ENCODE data around the gene ECI1.
A peak's percentile ranks its signal among the peaks of the same experiment; 100 is the strongest.

ECI1 gene

DNA sequence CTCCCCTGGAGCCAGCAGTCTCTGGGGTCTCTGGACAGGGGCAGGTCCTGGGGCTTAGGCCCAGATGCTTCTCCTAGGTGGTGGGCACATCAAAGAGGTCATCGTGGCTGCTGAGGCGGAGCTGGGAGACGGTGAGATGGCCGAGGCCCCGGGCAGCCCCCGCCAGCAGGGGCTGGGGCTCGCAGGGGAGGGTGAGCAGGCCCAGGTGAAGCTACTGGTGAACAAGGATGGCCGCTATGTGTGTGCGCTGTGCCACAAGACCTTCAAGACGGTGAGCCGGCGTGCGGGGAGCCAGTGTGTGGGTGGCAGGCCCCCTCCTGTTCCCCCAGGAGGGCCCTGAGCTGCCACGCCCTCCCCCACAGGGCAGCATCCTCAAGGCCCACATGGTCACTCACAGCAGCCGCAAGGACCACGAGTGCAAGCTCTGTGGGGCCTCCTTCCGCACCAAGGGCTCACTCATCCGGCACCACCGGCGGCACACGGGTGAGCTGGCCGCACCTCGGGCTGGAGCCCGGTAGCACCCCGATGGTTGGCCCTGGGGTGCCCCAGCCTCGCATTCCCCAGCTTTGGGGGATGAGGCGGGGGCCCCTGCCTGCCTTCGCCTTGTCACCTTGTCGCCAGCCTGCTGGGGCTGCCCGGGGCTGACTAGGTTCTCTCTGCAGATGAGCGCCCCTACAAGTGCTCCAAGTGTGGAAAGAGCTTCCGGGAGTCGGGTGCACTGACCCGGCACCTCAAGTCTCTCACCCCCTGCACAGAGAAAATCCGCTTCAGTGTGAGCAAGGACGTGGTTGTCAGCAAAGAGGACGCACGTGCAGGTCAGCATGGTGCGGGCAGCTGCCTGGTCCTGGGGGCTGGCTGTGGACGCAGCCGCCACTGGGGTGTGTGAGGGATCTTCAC is 19.0 kb downstream of the ECI1 start:
- DNase-seq = no peak

DNA sequence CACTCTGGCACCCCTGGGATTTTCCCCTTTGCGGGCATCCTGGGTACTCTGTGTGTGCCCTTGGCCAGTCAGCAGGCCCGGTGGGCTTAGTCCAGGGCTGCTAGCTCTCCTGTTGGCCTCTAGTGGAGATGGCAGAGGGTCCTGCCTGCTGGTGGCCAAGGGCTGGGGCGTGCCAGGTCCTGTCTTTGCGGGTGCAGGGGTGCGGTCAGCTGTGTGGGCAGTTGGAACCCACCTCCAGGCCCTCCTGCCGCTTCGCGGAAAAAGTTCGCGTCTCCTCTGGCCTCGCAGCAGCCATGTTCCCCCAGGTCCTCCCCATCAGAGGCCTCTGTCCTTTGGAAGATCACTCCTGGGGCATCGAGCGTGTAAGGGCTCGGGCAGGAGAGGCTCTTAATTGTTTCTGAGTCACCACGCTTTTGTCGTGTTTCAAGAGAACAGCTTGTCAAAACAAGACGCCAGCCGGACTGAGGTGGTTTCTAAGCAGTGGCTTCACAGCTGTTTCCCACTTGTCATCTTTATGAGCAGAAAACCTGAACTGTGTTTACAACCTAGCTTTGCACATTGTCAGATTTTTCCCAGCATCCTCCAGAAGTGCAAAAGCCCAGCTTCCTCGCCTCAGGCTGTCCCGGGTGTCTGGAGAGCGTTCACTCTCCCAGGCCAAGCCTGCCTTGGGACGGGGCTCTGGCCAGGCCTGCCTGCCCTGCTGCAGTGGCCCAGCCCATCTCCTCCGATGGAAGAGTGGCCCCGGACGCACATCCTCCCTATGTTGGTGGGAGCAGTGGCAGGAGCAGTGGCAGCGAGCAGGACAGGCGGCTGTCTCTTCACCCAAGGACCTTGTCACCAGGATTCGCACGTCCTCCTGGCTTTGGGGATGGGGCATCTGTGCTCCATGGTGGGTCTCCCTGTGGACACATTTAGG is 20.1 kb downstream of the ECI1 start:
- DNase-seq = no peak

DNA sequence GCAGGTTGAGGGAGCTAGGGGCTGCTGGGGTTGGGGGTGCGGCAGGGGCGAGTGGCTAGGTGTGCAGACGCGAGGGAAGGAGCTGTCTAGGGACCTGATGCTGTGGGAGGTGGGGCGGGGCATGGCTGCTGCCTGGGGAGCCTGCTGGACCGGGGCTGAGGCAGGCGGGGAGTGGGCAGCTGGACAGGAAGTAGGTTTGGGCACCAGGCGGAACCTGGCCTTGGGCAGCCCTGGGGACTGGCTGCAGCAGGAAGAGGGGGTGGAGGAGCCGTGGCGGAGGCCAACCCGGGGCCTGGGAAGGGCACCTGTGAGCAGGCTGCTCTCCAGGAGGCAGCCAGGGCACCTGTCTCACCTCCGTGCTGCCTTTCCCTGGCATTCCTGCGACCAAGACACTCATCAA is 21.0 kb downstream of the ECI1 start:
- DNase-seq = no peak

DNA sequence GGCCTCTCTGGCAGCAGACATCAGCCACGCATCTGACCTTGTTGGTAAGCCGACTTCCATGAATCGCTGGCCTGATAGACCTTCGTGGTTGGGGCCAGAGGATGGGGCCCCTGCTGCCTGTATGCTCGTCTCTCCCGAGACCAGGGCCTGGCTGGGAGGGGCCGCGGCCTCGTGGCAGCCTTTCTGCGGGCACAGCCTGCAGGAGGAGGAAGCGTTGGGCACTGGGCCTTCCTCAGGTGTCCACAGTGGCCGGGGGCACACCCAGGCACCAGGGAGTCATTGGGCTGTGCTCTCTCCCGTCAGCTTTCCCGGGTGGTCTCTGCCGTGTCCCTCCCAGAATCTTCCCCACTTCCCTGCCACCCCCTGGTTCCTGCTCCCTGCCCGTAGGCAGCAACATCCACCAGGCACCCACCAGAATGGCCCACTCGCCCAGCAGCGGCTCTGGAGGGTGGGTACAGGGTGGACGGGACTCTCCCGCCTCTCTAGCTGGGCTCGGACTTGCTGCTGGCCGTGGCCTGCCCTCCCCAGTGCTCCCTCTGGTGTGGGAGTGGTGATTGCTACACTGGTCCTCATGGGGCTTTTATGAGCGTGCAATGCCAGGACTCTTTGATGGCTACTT is 21.6 kb downstream of the ECI1 start:
- no peak for DNase-seq

DNA sequence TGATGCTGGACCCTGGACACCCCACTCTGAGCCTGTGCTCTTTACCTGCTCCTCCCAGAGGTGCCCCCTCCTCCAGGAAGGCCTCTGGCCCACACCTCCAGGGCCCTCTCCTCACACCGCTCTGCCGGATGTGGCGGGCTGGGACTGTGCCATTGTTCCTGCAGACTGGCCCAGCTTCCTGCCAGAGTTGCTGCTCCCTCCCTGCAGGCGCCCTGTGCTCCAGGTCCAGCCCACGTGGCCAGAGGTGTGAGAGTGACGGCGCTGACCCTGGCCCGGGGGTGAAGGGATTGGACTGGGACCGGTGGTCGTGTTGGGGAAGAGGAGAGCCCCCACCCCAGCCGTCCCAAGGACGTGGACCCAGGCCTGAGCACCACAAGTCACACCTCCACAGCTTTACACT is 22.3 kb downstream of the ECI1 start:
- DNase-seq = no peak

DNA sequence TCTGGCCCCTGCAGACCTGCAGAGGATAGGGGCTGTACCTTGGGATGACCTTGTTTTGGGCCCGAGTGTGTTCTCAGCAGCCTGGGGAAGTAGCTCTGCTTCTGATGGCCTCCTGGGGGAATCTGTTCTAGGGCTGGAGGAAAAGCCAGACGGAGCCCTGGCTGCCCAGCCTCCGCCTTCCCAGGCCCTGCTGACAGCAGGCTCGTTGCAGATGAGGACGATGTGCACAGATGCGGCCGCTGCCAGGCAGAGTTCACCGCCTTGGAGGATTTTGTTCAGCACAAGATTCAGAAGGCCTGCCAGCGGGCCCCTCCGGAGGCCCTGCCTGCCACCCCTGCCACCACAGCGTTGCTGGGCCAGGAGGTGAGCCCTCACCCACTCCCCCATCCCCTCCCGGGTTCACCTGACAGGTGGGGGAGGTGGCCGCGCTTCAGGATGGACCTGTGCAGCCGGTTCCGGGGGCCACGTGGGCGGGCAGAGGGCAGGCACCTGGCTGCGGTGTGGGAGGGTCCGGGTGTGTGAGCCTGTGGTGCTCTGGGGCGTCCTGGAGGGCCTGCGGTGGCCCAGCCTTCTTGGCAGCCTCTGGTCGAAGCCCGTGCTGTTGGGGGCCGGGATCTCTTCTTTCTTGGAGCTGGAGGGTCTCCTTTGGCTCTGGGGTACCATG is 23.1 kb downstream of the ECI1 start:
- no peak for DNase-seq

DNA sequence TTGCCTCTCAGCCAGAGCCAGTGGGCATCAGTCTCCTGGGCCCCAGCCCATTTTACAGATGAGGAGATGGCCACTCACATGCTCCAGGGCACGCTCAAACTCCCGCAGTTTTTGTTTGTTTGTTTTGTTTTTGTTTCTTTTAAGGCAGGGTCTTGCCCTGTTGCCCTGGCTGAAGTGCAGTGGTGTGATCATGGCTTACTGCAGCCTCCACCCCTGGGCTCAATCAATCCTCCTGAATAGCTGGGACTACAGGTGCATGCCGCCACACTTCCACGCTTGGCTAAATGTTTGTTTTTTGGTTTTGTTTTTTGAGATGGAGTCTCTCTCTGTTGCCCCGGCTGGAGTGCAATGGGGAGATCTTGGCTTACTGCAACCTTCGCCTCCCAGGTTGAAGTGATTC is 24.5 kb downstream of the ECI1 start:
- no peak for DNase-seq

DNA sequence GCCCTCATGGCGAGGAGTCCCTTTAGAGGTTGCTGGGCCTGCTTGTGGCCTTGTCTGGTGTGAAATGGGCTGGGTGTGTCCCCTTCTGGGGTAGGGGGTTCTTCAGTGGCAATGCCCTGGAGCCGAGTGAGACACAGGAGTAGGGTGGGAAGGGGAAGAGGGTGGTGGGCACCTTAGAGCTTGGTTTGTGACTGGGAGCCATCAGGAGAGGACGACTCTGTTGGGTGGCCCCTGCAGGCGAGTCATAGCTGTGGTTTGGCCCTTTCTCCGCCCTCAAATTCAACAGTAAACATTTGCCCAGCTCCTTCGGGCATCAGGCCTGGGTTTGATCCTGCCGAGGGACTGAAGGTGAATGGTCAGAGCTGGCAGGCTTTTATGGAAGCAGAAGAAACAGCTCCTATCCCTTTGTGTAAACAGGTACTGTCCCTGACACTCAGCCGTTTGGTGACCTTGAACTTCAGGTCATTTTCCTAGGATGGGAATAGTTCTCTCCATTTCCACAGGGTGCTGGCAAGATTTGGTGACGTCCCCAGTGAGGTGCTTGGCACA is 25.1 kb downstream of the ECI1 start:
- DNase-seq = no peak

DNA sequence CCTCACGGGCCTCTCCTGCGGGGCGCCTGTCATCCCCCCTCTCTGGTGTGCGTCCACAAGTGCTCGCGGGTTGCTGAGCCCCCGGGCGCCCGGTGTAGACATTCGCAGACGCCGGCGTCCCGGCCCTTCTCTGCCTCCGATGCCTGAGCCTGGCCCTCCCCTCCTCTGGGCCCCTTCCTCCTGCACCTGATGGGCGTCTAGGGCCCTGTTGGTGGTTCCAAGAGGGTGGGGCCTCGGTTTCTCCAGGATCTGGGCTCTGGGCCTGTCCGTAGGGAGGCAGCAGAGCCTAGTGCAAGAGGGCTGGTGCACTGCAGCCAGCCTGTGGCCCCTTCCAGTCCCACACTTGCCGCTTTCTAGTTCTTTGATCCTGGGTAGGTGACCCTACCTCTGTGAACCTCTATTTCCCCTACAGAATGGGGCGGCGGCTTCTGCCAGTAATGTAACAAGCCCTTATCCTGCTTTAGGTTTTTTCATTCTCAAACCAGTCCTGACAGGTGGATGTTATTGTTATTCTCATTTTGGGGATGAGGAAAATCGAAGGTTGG is 27.4 kb downstream of the ECI1 start:
- peak; percentile 21 for DNase-seq

DNA sequence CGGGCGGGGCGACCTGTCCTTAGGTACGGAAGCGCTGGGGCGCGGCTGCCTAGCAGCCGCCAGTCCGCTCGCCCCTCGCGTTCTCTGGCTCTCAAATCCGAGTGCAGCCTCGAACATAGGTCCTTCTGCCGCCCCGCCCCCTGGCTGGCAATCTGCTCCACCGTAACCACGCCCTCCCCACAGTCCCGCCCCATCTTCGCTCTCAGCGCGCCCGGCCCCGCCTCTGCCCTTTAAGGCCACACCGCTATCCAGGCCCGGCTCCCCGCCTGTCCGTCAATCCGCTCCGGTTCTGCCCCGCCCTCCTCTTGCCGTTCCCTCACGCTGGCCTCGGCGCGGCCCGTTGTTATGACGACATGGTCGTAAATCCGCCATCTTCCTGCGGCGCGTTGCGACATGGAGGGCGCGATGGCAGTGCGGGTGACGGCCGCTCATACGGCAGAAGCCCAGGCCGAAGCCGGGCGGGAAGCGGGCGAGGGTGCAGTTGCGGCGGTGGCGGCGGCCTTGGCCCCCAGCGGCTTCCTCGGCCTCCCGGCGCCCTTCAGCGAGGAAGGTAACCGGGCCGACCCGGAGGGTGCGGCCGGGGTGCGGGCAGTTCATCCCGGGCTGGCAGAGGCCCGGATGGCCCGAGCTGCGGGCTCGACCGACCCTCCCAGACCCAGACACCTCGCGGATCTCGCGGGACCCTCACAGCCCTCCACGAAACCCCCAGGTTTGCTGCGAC is 28.0 kb downstream of the ECI1 start, which contains the start of gene E4F1:
Gene E4F1, plus strand, starts transcription at position 371 of the 721 bp plus-strand sequence. Its CDS starts 23 bp downstream, at position 394.
- DNase-seq = peak; percentile 100

DNA sequence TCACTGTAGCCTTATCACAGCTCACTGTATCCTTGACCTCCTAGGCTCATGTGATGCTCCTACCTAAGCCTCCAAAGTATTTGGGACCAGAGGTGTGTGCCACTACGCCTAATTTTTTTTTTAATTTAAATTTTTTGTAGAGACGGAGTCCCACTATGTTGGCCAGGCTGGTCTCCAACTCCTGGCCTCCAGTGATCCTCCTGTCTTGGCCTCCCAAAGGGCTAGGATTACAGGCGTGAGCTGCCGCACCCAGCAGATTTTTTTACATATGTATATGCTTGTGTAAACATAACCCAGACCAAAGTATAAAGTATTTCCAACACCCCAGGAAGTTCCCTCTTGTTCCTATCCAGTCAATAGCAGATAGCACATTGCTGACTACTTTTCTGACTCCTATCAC is 35.1 kb downstream of the ECI1 start:
- DNase-seq = no peak

DNA sequence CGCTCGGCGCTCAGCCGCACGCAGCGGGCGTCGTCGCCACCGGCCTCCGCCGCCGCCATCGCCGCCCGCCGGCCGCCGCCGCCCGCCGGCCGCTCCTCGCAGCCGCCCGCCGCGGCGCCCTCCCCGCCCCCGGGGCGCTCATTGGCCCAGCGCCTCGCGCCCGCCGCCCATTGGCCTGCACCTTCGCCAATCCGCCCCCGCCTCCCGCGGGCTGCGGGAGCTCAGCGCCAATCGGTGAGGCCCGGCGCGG is 36.7 kb downstream of the ECI1 start, which contains the start of gene PGP:
Gene PGP, minus strand, starts transcription at position 122 of the 250 bp plus-strand sequence. Its CDS starts 63 bp downstream, at position 59.
- DNase-seq = no peak

DNA sequence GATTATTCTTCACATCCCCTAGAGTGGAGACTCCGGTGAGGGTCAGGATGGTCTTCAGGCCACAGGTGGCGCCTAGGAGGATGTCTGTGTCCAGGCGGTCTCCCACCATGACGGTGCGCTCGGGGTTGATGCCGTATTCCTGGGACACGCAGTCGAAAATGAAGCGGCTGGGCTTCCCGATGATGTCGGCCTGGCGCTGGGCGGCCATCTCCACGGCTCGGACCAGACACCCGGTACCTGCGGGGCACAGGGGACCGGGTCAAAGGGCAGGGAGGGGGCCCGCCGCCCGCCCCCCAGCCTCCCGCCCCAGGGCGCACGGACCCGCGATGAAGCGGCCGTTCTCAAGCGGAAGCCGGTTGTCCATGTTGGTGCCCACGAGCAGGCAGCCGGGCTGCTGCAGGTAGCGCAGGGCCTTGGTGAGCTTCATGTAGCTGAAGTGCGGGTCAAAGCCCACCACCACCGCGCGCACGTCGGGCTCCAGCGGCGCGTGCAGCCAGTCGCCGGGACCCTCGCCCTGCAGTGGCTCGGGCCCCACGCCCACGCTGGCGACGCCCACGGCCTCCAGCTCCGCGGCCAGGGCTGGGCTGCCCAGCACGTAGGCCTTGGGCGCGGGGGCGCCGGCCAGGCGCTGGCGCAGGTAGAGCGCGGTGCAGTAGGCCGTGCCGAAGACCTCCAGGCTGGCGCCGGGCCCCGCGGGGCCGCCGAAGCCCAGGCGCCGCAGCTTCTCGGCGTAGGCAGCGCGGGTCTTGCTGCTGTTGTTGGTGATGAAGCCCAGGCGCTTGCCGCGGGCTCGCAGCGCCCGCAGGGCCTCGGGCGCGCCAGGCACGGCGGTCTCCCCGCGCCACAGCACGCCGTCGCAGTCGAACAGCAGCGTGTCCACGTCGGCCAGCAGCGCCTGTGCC is 37.3 kb downstream of the ECI1 start:
- no peak for DNase-seq

DNA sequence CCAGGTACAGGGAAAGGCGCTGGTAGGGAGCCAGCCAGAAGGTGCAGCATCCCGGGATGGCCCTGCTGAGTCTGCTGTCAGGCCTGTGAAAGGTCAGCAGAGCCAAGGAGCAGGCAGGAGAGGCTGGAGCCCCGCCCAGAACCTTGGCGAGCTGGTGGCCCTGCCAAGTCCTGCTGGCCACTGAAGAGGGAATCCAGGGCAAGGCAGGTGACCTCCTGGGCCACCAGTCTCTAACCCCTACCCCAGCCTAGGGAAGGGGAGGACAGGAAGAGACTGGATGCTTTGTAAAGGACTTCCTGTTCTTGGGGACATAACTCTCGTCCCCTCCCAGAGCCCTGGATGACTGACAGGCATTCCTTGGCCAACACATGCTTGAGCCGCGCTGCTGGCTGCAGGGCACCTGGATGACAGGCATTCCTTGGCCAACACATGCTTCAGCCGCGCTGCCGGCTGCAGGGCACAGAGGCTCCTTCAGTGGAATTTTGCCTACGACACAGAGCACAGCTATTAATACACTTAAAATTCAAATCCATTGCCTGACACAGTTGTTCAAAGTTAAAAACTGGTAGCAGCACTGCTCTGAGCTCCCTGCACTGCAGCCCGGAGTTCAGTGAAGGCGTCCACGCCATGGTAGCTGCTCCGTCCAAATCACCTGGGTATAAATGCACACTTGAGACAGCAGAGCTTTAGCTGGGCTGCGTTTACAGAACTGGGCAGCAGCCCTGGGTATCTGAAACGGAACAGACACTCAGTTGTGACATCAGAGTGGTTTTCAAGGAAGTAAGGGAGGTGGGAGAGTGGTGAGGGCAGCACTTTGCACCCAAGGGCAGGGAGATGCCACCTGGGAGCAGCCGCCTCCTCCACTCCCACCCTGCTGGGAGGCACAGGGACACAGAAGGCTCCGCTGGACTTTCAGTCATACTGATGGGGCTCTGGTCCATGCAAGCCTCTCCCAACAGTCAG is 38.7 kb downstream of the ECI1 start:
- no peak for DNase-seq

DNA sequence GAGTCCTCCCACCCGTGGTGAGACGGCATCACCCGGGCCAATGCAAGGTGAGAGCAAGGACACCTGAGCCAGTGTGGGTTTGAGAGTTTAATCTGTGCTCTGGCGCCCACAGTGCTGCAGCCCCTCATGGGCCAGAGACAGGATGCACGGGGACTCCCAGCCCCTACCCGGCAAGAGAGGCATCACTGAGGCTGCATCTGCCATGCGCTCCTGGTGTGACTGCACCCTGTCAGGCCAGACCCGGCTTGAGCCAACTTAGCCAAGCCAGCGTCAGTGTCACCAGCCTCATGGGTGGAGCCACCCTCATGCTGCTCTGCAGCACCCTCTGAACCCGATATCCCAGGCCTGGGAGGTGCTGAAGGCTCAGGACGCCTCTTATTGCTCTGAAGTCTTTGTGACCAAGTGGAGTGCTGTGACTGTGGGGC is 39.5 kb downstream of the ECI1 start:
- DNase-seq = no peak

DNA sequence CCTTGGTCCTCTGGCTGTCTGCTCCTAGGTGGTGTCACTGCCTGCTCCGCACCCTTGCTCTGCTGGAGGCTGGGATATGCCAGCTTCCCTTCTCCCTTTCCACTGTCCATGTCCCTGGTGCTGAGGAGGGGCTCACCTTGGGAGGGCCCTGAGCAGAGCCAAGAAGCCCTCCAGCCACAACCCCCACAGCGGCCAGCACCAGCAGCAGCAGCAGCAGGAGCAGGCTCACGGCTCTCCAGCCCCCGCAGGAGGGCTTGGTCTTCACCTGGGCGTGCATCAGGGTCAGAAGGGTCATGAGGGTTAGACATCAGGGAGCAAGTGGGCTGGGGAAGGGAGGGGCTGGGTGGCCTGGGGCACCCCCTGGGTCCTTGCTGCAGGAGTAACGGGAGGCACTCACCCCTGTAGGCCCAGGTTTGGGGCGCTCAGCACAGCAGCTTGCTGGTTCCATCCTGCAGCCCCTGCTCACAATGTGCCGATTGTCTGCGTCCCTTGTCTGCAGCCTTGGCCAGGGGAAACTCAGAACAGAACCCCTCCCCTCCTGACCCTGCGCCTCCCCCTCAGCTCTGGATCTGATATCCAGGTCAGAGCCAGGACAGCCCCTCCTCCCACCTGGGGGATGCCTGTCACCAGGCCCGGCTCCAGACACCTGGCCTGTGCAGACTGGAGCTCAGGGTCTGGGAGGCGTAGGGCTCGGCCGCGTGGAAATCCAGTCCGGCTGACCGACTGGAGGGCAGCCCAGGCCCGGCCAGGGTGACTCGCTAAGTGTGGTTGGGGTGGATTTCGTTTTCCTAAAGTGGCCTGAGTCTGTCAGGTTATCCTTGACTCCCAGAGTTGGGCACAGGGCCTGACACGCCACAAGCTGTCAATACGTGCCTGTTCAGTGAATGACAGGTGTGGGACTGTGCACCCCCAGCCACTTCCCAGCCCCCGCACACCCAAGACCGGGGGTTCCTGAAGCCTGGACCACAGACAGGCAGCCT is 40.7 kb downstream of the ECI1 start, which contains the start of gene BRICD5:
Gene BRICD5, minus strand, starts transcription at position 478 of the 980 bp plus-strand sequence. Its CDS starts 30 bp downstream, at position 448.
- no peak for DNase-seq

DNA sequence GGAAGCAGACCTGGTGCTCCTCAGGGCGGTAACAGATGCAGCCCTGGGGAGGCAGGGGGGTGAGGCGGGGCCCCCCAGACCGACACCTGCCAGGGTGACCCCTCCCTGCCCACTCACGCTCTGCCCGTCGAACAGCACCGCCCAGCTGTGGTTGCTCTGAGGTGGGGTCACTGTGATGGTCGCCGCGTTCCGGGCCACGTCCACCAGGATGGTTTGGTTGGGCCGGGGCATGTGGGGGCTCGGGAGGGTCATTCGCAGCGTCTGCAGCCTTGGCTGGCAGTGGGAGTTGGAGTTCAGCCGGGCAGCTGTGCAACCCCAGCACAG is 41.4 kb downstream of the ECI1 start:
- no peak for DNase-seq

Data from CD4-positive, alpha-beta T cell treated with Interleukin-12 subunit alpha and Interleukin-12 subunit beta, for 1 hour (primary cell).